Thoracic aorta (tissue), 2 donors: ENCODE results near the gene RXFP1. TPM values are rescaled to one million over a fixed set of nuclear protein-coding genes. Genes with fewer than 3 reads are reported as not detected.

ENCODE experiments used
- ATAC-seq: fragments of 150-250 bp; one replicate; pipeline ENCODE4 v1.8.0; 2017; ENCODE audit warnings: low read depth; ENCODE audit not compliant: insufficient number of reproducible peaks, low FRiP score
- DNase-seq: peaks from one replicate; pipeline ENCODE4 v3.0.0-alpha.2; 2020; ENCODE audit warnings: low spot score
- H3K27ac ChIP-seq, 2 donors: fragments of 200-600 bp; sonication (generic); 1 replicate in 1 of 2; 2 replicates in 1 of 2; pipeline ENCODE4 v1.5.1; 2016; ENCODE audit warnings: mild to moderate bottlenecking in 2 of 2, moderate library complexity in 2 of 2
- H3K27me3 ChIP-seq: fragments of 200-600 bp; sonication (generic); replicated peaks from 2 replicates; pipeline ENCODE4 v1.6.0; 2016; ENCODE audit warnings: mild to moderate bottlenecking; ENCODE audit not compliant: insufficient read depth
- H3K36me3 ChIP-seq: fragments of 200-600 bp; sonication (generic); one replicate; pipeline ENCODE4 v1.5.1; 2016
- H3K4me1 ChIP-seq, 2 donors: fragments of 200-600 bp; sonication (generic); 1 replicate in 1 of 2; 2 replicates in 1 of 2; pipeline versions ENCODE4 v1.5.1 to v1.6.0; 2016; ENCODE audit warnings: low read depth in 2 of 2, mild to moderate bottlenecking in 1 of 2; ENCODE audit not compliant: control insufficient read depth in 1 of 2
- H3K4me3 ChIP-seq: fragments of 200-600 bp; sonication (generic); 2 replicates; pipeline ENCODE4 v1.5.1; 2016; ENCODE audit warnings: mild to moderate bottlenecking
- H3K9me3 ChIP-seq: fragments of 200-600 bp; sonication (generic); 2 replicates; pipeline ENCODE4 v1.5.1; 2016
- CTCF ChIP-seq: fragments of 200-600 bp; sonication (generic); IDR thresholded peaks from one replicate; pipeline ENCODE4 v1.5.1; 2019; ENCODE audit warnings: antibody characterized with exemption
- total RNA-seq, 2 donors: library from RNA; depleted of rRNA; stranded (reverse); fragments of >200 nt; gene quantifications; one replicate each; pipeline versions ENCODE4 v1.1.0 to v1.2.3, GENCODE V29; 2016

The RXFP1 gene
- total RNA-seq, 2 donors from 2014 or later, result 0.35 to 9.6 TPM

GRCh38 chr4:158590306-158590705, 68.6 kb downstream of the RXFP1 start:
- no peak overlapping the region for H3K27ac ChIP-seq
- no peak for DNase-seq
- no peaks in the 10 kb centered on the region for H3K4me1 ChIP-seq
- no peaks in the 10 kb centered on the region for H3K9me3 ChIP-seq
- TF ChIP-seq CTCF, result no peak
- H3K36me3 ChIP-seq, result no peaks in the 10 kb centered on the region
- H3K4me3 ChIP-seq, result no peak overlapping the region
- H3K27me3 ChIP-seq, result no peaks in the 10 kb centered on the region
- ATAC-seq, result no peak

- no peaks in the 10 kb centered on the region for H3K4me1 ChIP-seq
- H3K27me3 ChIP-seq, result no peaks in the 10 kb centered on the region
- no peaks in the 10 kb centered on the region for H3K9me3 ChIP-seq
- H3K27ac ChIP-seq, result no peak overlapping the region
- TF ChIP-seq CTCF, result no peak
- no peak overlapping the region for H3K4me3 ChIP-seq
- ATAC-seq (no peak), DNase-seq (no peak)
- H3K36me3 ChIP-seq, result no peaks in the 10 kb centered on the region
Measured at GRCh38 chr4:158590824-158591223, 69.1 kb downstream of the RXFP1 start.

DNA sequence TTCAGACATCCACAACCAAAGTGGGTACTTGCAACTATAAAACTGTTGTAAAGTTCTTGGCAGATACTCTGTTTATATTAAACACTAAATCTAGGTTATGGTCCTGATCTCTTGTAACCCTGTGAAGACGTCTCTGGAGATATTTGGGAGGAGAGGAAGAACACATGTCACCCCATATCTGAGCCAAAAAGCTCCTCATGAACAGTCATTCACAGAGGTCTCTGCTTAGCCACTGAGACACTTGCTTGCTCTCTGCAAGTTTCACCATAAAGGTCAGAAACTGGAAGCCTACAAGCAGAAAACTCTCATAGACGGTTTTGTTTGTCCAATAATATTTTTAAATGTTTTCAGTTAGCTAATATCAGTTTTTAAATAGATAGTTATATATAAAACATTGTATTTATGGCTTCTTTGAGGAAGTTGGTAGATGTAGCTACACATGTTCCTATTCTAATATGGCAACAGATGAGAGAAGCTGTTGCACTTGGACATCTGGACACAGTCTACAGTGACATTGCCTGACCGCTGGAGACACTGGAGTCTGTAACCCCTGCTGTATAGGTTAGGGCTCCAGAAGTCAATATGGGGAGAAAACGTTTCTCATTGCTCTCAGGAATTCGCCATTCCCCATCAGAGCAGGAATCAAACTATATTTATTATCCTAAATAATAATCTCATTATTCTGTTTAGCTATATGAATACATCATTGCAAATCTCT, 76.4 kb downstream of the RXFP1 start:
- no peak for TF ChIP-seq CTCF
- Histone ChIP-seq H3K27ac (no peak overlapping the region), H3K4me1 (peaks cover 0 to 3% of the 10 kb centered on the region in 2 donors), H3K9me3 (no peaks in the 10 kb centered on the region), H3K4me3 (no peak overlapping the region), H3K27me3 (no peaks in the 10 kb centered on the region), H3K36me3 (no peaks in the 10 kb centered on the region)
- DNase-seq (no peak), ATAC-seq (no peak)

- H3K4me3 ChIP-seq, result no peak overlapping the region
- ATAC-seq (no peak), DNase-seq (no peak)
- no peaks in the 10 kb centered on the region for H3K36me3 ChIP-seq
- H3K27me3 ChIP-seq, result no peaks in the 10 kb centered on the region
- H3K27ac ChIP-seq, result no peak overlapping the region
- no peak for TF ChIP-seq CTCF
- peaks cover 0 to 3% of the 10 kb centered on the region in 2 donors for H3K4me1 ChIP-seq
- H3K9me3 ChIP-seq, result no peaks in the 10 kb centered on the region
Measured at GRCh38 chr4:158599150-158599549, 77.5 kb downstream of the RXFP1 start.

DNA sequence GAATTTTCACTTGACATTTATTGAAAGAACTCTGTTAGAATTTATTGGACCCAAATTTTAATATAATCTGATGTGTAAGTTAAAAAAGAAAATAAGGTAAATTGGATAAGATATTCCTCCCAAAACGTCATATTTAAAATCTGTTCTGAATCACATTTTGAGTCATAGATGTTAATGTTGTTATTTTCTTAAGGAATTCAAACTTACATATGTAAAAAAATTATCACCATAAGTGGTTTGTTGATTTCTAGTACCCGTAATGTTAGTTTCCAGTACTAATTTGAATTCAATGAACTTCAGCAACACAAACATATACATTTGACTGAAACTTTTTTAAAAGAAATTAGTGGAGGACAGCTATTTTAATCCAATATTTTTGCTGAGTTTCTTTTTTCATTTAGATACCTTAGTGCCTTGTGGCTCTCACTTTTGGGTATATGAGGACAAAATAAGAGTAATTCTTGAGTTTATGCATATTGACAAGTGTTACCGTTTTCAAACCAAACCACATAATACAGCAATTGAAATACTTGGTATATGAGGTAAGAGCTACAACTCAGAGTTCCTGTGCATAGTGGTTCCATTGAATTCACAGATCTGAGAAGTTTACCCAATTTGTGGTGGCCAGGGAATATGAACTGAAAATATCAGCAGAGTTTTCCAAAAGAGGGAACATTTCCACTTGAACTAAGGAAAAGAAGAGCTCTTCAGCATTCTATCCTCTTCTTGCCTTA, 78.2 kb downstream of the RXFP1 start:
- peaks cover 0 to 3% of the 10 kb centered on the region in 2 donors for H3K4me1 ChIP-seq
- H3K9me3 ChIP-seq, result no peaks in the 10 kb centered on the region
- no peak for ATAC-seq
- no peaks in the 10 kb centered on the region for H3K27me3 ChIP-seq
- no peaks in the 10 kb centered on the region for H3K36me3 ChIP-seq
- DNase-seq, result no peak
- no peak for TF ChIP-seq CTCF
- no peak overlapping the region for H3K27ac ChIP-seq
- no peak overlapping the region for H3K4me3 ChIP-seq
